GM18511 (cell line): ENCODE measurements around the gene USP5.

ENCODE experiments used
- ATAC-seq: cut with Tn5 transposase; IDR thresholded peaks from one replicate; pipeline ENCODE4 v1.9.1; 2021; ENCODE audit warnings: mild to moderate bottlenecking, moderate library complexity; ENCODE audit not compliant: unreplicated experiment

USP5 gene

DNA sequence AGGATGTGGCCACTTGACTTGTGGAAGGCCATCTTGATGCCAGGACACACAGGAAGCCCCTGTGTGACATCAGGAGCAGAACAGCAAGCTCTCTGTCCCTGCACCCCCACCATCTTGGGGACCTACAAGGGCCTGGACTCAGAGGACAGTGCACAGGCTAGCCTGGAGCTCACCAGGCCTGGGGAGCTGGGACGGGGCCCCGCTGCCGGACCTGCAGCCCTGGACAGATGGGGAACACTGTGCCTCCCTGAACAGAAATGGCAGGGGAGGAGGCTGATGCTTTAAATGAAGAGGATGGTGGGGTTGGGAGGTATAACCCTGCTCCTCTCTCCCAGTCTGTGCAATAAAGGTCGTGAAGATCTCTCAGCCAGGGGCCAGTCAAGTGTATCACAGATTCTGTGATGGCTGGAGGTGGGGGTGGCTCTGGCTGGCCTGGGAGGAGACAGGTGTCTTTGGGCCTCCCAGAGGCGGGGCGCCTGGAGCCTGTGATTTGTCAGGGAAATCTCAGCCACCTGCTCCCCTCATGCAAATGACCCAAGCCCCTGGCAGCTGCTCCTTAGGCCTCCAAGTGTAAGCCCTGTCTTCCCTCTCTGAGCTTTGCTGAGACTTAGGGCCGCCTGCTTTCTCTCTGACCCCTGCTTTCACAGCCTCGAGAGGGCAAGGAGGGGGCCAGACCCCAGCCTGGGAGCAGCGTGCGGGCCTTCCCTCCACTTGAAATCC lies 12.3 kb upstream of the USP5 start:
- peak; percentile 79 for ATAC-seq

GRCh38 chr12:6840330-6840729 lies 11.6 kb upstream of the USP5 start:
- ATAC-seq, result no peak

DNA sequence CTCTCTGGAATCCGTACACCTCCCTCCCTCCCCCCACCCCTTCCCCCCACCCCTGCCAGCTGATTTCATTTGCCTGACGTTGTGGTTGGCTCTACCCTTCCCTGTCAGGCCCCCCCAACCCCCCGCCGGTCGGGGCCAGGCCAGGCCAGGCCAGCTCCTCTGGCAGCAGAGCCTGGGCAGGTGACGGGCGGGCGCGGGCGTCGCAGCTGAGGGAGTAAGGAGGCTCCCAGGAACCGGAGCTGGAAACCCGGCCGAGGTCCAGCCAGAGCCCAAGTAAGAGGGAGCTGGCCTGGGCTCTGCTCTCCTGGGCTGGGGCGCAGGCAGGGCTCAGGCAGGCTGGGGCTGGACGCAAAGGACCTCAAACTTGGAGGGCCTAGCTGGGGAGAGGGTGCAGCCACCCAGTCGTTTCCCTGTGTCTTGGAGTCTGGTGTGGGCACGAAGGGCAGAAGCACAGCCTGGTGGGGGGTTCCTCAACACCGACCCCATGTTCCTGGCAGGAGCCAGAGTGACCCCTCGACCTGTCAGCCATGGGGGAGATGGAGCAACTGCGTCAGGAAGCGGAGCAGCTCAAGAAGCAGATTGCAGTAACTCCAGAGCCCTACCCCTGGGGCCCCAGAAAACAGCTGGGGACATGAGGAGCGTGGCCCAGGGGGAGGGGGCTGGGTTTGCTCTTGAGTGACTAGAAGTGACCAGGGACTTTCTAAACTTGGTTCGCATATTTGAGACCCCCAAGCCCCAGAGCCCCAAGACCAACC lies 11.0 kb upstream of the USP5 start, which contains the start of gene GNB3:
TSS of gene GNB3 (plus strand) at position 165 of the 755 bp plus-strand sequence. CDS start at position 528, 363 bp downstream.
- no peak for ATAC-seq

- no peak for ATAC-seq
Observed at GRCh38 chr12:6842075-6842474, 9.9 kb upstream of the USP5 start.

DNA sequence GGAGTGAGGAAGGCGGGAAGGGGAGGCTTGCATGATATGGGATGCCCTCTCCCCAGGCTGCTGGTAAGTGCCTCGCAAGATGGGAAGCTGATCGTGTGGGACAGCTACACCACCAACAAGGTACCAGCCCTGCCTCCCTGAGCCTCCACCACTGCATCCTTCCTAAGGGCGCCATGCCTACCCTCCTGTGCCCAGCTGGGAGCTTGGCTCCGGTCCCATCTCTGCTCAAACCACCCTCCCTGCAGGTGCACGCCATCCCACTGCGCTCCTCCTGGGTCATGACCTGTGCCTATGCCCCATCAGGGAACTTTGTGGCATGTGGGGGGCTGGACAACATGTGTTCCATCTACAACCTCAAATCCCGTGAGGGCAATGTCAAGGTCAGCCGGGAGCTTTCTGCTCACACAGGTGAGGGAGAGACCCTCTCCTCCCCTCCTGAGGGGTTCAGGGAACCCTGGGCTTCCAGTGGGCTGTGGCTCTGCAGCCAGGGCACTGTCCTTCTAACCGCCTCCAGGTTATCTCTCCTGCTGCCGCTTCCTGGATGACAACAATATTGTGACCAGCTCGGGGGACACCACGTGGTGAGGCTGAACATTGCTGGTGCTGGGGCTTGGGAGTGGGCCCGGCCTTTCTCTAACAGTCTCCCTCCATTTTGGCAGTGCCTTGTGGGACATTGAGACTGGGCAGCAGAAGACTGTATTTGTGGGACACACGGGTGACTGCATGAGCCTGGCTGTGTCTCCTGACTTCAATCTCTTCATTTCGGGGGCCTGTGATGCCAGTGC lies 8.6 kb upstream of the USP5 start:
- ATAC-seq, result no peak

DNA sequence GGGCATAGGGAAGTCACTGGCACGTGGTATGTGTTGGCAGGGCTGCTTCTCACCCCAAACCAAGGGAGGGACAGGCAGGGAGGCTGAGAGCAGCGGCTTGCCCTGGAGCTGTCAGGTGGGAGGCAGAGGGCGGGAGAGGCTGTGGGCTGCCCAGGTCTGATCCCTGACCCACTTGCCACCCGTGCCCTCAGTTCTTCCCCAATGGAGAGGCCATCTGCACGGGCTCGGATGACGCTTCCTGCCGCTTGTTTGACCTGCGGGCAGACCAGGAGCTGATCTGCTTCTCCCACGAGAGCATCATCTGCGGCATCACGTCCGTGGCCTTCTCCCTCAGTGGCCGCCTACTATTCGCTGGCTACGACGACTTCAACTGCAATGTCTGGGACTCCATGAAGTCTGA lies 6.6 kb upstream of the USP5 start:
- ATAC-seq, result no peak

DNA sequence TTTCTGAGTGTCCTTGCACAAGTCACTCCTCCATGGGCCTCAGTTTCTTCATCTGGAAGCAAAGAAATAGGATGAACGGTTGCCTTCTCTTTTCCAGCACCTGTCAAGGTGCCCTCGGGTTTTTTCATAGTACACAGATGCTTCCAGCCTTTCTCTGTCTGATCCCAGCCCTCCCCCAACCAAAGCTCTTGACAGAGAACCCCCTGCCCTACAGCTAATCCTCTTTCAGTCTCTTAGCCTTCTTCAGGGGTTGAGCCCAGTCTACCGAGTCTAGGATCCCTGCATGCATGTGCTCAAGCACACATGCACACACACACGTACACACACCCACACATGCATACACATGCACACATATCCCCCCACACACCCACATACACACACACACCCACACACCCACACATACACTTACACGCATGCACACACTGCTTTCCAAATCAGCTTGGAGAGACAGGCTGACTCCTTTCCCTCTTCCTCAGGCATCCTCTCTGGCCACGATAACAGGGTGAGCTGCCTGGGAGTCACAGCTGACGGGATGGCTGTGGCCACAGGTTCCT lies 5.6 kb upstream of the USP5 start:
- ATAC-seq, result no peak

GRCh38 chr12:6847676-6848075 lies 4.3 kb upstream of the USP5 start:
- ATAC-seq, result no peak

DNA sequence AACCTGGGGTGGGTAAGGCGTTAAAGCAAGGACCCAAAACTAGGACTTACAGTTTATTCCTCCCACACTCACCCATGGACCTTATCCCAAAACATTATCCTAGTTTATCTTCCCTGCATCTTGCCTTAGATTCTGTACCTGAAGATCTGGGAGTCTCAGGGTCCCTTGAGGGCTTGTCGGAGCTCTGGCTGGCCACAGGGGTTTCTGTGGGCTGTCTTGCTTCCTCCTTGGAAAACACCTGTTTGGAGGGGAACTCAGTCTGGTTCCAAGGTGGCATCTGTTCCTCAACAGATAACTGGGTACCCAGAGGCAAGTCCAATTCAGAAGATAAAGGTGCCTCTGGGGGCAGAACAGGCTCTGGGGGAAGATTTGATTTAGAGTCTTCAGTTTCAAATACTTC lies 2.5 kb upstream of the USP5 start:
- no peak for ATAC-seq

GRCh38 chr12:6849976-6850560 lies 1.9 kb upstream of the USP5 start:
- no peak for ATAC-seq

DNA sequence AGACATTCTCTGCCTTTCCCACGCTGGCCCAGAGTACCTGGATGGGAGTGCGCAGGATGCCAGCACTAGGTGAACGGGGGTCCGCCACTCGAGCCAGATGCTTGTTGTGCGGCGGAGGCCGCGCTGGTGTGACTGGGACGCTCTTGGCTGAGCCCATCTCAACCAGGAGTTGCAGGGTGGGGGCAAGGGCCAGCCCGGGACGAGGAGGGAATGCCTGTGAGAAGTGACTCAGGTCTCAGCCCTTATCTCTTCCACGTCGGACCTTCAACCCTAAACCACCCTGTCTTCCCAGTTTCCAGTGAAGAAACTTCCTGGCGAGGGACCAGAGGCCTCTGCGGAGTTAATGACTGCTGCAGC lies 1.2 kb upstream of the USP5 start:
- ATAC-seq, result no peak

DNA sequence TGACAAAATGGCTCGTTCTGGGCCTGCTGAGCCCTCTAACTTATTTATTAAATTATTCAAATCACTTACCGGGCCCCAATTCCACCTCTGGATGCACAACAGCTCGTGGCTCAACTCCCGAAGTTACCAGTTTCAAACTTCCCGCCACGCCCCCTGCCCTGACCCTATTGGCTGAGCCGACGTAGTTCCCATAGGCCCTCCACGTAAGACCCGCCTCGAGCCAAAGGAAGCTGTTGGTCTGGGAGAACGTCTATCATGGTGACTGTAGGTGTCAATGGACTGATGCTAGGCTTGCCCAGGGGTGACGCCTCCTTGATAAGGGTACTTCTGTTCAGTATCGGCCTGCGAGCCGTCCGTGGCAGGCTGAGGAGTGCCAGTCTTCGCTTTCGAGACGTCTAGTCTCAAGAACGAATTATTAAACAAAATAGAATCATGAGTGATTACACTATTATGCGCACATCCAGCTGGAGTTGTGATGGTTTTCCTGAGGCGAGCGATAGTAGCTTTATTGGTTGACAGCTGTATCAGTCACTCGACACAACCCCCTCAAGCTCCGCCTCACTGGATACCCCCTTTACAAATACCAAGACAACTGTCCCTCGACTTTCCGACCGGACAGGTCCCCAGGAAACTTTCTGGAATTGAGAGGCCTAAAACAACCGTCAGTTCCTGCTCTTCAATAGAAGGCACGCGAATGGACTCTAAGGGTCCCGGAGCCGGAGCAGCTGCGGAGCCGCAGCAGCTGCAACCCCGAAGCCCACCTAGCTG lies 613 bp upstream of the USP5 start, which contains the start of gene CDCA3:
TSS of gene CDCA3 (minus strand) at position 134 of the 768 bp plus-strand sequence. CDS start 334 bp downstream, outside the sequence.
- peak; percentile 62 for ATAC-seq

GRCh38 chr12:6852651-6853354 lies 853 bp downstream of the USP5 start:
- ATAC-seq, result no peak

- ATAC-seq, result no peak
Observed at GRCh38 chr12:6853626-6854025, 1.7 kb downstream of the USP5 start.

DNA sequence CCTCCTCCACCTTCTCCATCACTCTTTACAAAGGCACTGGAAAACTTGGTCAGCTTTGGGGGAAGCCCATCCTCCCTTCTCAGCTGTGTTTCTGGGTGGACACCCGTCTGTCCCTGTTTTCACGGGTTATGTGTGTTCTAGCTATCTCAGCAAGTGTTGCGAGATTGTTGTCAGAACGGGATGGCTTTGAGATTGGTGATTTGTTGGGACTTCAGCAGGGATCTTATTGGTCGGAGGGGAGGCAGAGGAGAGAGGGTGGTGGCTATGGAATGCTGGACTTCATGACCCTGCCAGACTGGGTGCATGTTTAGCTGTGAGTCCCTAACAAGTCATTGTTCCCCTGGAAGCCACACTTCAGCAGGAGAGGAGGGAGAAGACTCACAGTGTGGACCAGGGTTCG lies 2.1 kb downstream of the USP5 start:
- no peak for ATAC-seq

- ATAC-seq, result no peak
Observed at GRCh38 chr12:6855322-6855721, 3.4 kb downstream of the USP5 start.

DNA sequence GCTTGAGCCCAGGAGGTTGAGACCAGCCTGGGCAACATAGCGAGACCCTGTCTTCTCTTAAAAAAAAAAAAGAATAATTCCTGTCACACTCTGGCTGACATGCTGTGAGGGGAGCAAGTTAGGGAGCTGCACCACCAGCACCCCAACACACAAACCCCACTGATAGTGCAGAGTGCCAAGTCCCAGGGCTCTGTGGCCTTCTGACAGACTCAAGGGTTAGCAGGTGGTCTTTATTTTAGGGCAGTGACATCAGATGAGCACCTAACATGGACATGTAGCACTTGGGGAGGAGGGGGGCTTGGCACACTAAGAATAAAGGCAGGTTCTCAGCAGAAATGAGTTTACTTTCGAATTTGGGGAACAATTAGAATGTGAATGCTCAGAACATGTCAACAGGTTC lies 6.8 kb downstream of the USP5 start:
- no peak for ATAC-seq

DNA sequence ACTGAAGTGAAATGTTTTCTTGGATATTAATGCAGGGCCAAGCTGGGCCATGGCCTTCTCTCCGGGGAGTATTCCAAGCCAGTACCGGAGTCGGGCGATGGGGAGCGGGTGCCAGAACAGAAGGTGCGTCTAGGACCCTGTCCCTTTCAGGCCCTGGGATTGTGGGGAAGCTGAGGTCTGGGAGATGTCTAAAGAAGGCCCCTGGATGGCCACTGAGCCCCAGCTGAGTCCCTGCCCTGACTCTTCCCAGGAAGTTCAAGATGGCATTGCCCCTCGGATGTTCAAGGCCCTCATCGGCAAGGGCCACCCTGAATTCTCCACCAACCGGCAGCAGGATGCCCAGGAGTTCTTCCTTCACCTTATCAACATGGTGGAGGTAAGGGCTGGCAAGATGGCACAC lies 8.2 kb downstream of the USP5 start:
- ATAC-seq, result no peak

GRCh38 chr12:6860942-6861341 lies 9.0 kb downstream of the USP5 start:
- ATAC-seq, result no peak

GRCh38 chr12:6861391-6861790 lies 9.4 kb downstream of the USP5 start:
- no peak for ATAC-seq
